HG03442 (cell line): ENCODE results near the gene NOTCH4.

Source experiments
- ATAC-seq: cut with Tn5 transposase; IDR thresholded peaks from one replicate; pipeline ENCODE4 v1.9.1; 2021; ENCODE audit warnings: mild to moderate bottlenecking, moderate library complexity; ENCODE audit not compliant: unreplicated experiment

Gene NOTCH4

GRCh38 chr6:32147401-32148132 is 76.3 kb downstream of the NOTCH4 start:
- no peak for ATAC-seq

- no peak for ATAC-seq
Observed at GRCh38 chr6:32146687-32147086, 77.2 kb downstream of the NOTCH4 start.

GRCh38 chr6:32146287-32146686 is 77.6 kb downstream of the NOTCH4 start:
- no peak for ATAC-seq
